ENCODE results near the gene RASGRF2. TPM values are rescaled to one million over a fixed set of nuclear protein-coding genes. Genes with fewer than 3 reads are reported as not detected.

The RASGRF2 gene
- total and polyA plus RNA-seq, 2 of the 8 experiments (the other 6 are each of a cell fraction or from before 2014, with no cell fraction given) = 2.6 to 29.5 TPM

DNA sequence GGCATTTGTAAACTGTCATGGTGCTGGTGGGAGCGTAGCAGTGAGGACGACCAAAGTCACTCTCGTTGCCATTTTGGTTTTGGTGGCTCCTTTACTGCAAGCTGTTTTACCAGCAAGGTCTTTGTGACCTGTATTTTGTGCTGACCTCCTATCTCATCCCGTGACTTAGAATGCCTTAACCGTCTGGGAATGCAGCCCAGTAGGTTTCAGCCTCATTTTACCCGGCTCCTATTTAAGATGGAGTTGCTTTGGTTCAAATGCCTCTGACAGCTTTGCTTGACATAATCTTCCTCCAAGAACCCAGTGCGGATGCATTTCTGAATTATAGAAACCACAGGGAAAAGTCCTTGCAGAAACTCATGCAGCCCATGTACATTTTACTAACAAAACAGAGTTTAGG is 3.9 kb upstream of the RASGRF2 start:
- WGBS, 2 experiments (ENCODE audit: extremely low coverage in 1 of 2, insufficient coverage in 1 of 2, insufficient read length in 1 of 2, insufficient replicate concordance in 2 of 2, low coverage in 1 of 2, low lambda C conversion rate in 2 of 2, missing lambda C conversion rate in 1 of 2) = 61% methylated on average over 7 of the region's 7 CpGs; no CpG with 5 or more reads in 1 of the 2 experiments
- H4K20me1 ChIP-seq (replicated peaks in 1 of 2; ENCODE audit: control insufficient read depth in 1 of 2, insufficient read depth in 2 of 2, low read length in 2 of 2) = peaks cover 0 to 3% of the 10 kb centered on the region in 2 experiments
- H3K4me1 ChIP-seq (replicated peaks in 1 of 4; ENCODE audit: control insufficient read depth in 3 of 4, insufficient read depth in 4 of 4, low read length in 3 of 4) = peaks cover 12 to 26% (median 19%) of the 10 kb centered on the region in 4 experiments
- CTCF ChIA-PET (ENCODE audit: partially characterized antibody) = interaction anchor here (0.7 to 2.0 kb wide), 8 partner anchors 20 to 297 kb away, joined by 3 to 7 read pairs (median 3); no protein-coding TSS in a partner anchor
- no peak overlapping the region for H2BK120ac ChIP-seq (replicated peaks; ENCODE audit: low read depth, low read length)
- H3K4me3 ChIP-seq (ENCODE audit: extremely low read depth in 1 of 4, insufficient read depth in 2 of 4, low read depth in 3 of 4, low read length in 4 of 4) = peak overlapping the region in 1 of 4 experiments; percentile 39; a peak in 1 of 8 replicates
- no peak for DNase-seq (ENCODE audit: low read depth in 1 of 2, low spot score in 2 of 2)
- no peaks in the 10 kb centered on the region for H3K9me3 ChIP-seq (ENCODE audit: insufficient read depth in 2 of 2, low read depth in 1 of 2, low read length in 1 of 2)
- no peak overlapping the region for H3K14ac ChIP-seq (ENCODE audit: insufficient read length)
- peak overlapping the region in 1 of 2 experiments; percentile 28; a peak in 1 of 4 replicates for H3K4me2 ChIP-seq (ENCODE audit: insufficient read depth in 1 of 2, low read depth in 2 of 2, low read length in 2 of 2)
- peak overlapping the region; percentile 51; the same call in 1 of the 2 replicates for H3K18ac ChIP-seq (ENCODE audit: extremely low read depth, low read length)
- POLR2A ChIA-PET (ENCODE audit: partially characterized antibody) = interaction anchor here (0.8 to 1.3 kb wide), 2 partner anchors 12 to 152 kb away, joined by 3 read pairs; no protein-coding TSS in a partner anchor
- H3K27me3 ChIP-seq (replicated peaks in 1 of 4; ENCODE audit: control insufficient read depth in 3 of 4, extremely low read depth in 1 of 4, insufficient read depth in 3 of 4, low read length in 3 of 4) = peaks cover 0 to 18% (median 14%) of the 10 kb centered on the region in 4 experiments; a peak in 5 of 7 replicates
- H2BK20ac ChIP-seq (ENCODE audit: low read length) = peak overlapping the region; percentile 36; the same call in 1 of the 2 replicates
- H2BK15ac ChIP-seq (ENCODE audit: low read length) = no peak overlapping the region
- no peak overlapping the region for H4K8ac ChIP-seq (ENCODE audit: extremely low read depth, insufficient read depth, low read length)
- H3K56ac ChIP-seq (replicated peaks; ENCODE audit: insufficient read length, low read depth, low read length) = no peak overlapping the region
- H3K23me2 ChIP-seq (ENCODE audit: low read depth, low read length) = peaks cover 15% of the 10 kb centered on the region
- H3K79me1 ChIP-seq (ENCODE audit: low read depth, low read length) = no peaks in the 10 kb centered on the region
- no peak overlapping the region for H2AFZ ChIP-seq (ENCODE audit: low read length)
- H3K27ac ChIP-seq (ENCODE audit: low read depth, low read length) = no peak overlapping the region
- no peaks in the 10 kb centered on the region for H3K36me3 ChIP-seq (ENCODE audit: control insufficient read depth in 2 of 4, insufficient read depth in 4 of 4, low read length in 3 of 4)
- no peak overlapping the region for H3K4ac ChIP-seq (replicated peaks; ENCODE audit: insufficient read length, low read depth, low read length)
- FAIRE-seq = no peak
- H3K23ac ChIP-seq (ENCODE audit: insufficient read length) = no peak overlapping the region
- H3K9ac ChIP-seq (replicated peaks in 1 of 4; ENCODE audit: extremely low read depth in 1 of 4, low read depth in 3 of 4, low read length in 3 of 4) = no peak overlapping the region
- no peak overlapping the region for H4K5ac ChIP-seq (ENCODE audit: insufficient read length, low read depth, low read length)
- H3K79me2 ChIP-seq (ENCODE audit: control insufficient read depth in 1 of 2, insufficient read depth in 2 of 2, low read length in 2 of 2) = no peaks in the 10 kb centered on the region
- H2BK5ac ChIP-seq (ENCODE audit: low read depth, low read length) = peak overlapping the region; percentile 87; the same call in 1 of the 2 replicates
- H2BK12ac ChIP-seq (ENCODE audit: low read depth, low read length) = no peak overlapping the region
- no peak overlapping the region for H4K91ac ChIP-seq (replicated peaks; ENCODE audit: insufficient read length, low read length)
- H2AK5ac ChIP-seq (ENCODE audit: low read depth, low read length) = no peak overlapping the region
- TF ChIP-seq MAFK (IDR thresholded peaks at IDR 0.05; ENCODE audit: low read depth, low read length) = no peak
- TF ChIP-seq SP4 (IDR thresholded peaks at IDR 0.05; ENCODE audit: low read length) = no peak
- TF ChIP-seq RFX5 (IDR thresholded peaks at IDR 0.05; ENCODE audit: borderline replicate concordance, low read depth, low read length) = no peak
- TF ChIP-seq RXRA (IDR thresholded peaks at IDR 0.05; ENCODE audit: insufficient read depth, low read depth, low read length) = no peak
- no peak for TF ChIP-seq TAF7 (optimal IDR thresholded peaks at IDR 0.05; ENCODE audit: borderline replicate concordance, low read depth, low read length)
- TF ChIP-seq GABPA (IDR thresholded peaks at IDR 0.05; ENCODE audit: borderline replicate concordance, insufficient read depth, low read length) = no peak
- TF ChIP-seq JUND (IDR thresholded peaks at IDR 0.05; ENCODE audit: low read length) = no peak
- TF ChIP-seq PHF8 (conservative IDR thresholded peaks at IDR 0.05; ENCODE audit: low read depth, low read length) = no peak
- TF ChIP-seq RNF2 (IDR thresholded peaks at IDR 0.05; ENCODE audit: borderline replicate concordance, low read depth, low read length, missing control alignments, poor library complexity, severe bottlenecking) = no peak
- no peak for TF ChIP-seq POLR2A (IDR thresholded peaks at IDR 0.05; ENCODE audit: control extremely low read depth in 1 of 2, low read depth in 2 of 2, low read length in 2 of 2)
- no peak for TF ChIP-seq RBBP5 (IDR thresholded peaks at IDR 0.05; ENCODE audit: borderline replicate concordance, low read depth, low read length)
- no peak for TF ChIP-seq SIN3A (conservative IDR thresholded peaks at IDR 0.05 in 1 of 2, IDR thresholded peaks at IDR 0.05 in 1 of 2; ENCODE audit: low read depth in 1 of 2, low read length in 2 of 2)
- no peak for TF ChIP-seq ZNF274 (IDR thresholded peaks at IDR 0.05; ENCODE audit: borderline replicate concordance, extremely low read depth, low read length)

Measured in H1 (cell line).